Heart right ventricle (tissue), 16 donors: ENCODE data around the gene PHC2. TPM values are rescaled to one million over a fixed set of nuclear protein-coding genes. Genes with fewer than 3 reads are reported as not detected.

ENCODE experiments used
- ATAC-seq, 8 donors: fragments of 200-7000 bp; cut with Tn5 transposase; one replicate each; pipeline ENCODE4 v1.9.1; 2020; ENCODE audit warnings: mild to moderate bottlenecking in 8 of 8, moderate library complexity in 8 of 8, moderate number of reproducible peaks in 1 of 8
- DNase-seq, 2 donors: peaks; one replicate each; pipeline ENCODE4 v3.0.0-alpha.2; 2020
- H3K27ac ChIP-seq, 10 donors: fragments of 200-600 bp; sonication (generic) in 2 of 10; one replicate each; pipeline versions ENCODE4 v1.5.0 to v1.8.0; 2020 to 2022; ENCODE audit warnings: mild to moderate bottlenecking in 3 of 10
- H3K27me3 ChIP-seq, 7 donors: fragments of 200-600 bp; one replicate each; pipeline ENCODE4 v1.8.0; 2021 to 2022; ENCODE audit warnings: mild to moderate bottlenecking in 2 of 7
- H3K36me3 ChIP-seq, 9 donors: fragments of 200-600 bp; sonication (generic) in 1 of 9; one replicate each; pipeline versions ENCODE4 v1.5.0 to v1.8.0; 2020 to 2022; ENCODE audit warnings: mild to moderate bottlenecking in 2 of 9
- H3K4me1 ChIP-seq, 9 donors: fragments of 200-600 bp; sonication (generic) in 1 of 9; one replicate each; pipeline versions ENCODE4 v1.5.0 to v1.8.0; 2020 to 2022; ENCODE audit warnings: mild to moderate bottlenecking in 4 of 9
- H3K4me3 ChIP-seq, 10 donors: fragments of 200-600 bp; sonication (generic) in 2 of 10; one replicate each; pipeline versions ENCODE4 v1.5.0 to v1.8.0; 2020 to 2022; ENCODE audit warnings: mild to moderate bottlenecking in 7 of 10, moderate library complexity in 2 of 10
- H3K9me3 ChIP-seq, 11 donors: fragments of 200-600 bp in 10 of 11; sonication (generic) in 2 of 11; one replicate each; pipeline versions ENCODE4 v1.5.0 to v1.8.0; 2013 to 2022; ENCODE audit warnings: mild to moderate bottlenecking in 2 of 11, control low read depth in 1 of 11, moderate library complexity in 1 of 11
- CTCF ChIP-seq, 9 donors: fragments of 200-600 bp; sonication (generic) in 2 of 9; IDR thresholded peaks; one replicate each; pipeline versions ENCODE4 v1.5.0 to v1.8.0; 2021 to 2022; ENCODE audit warnings: antibody characterized with exemption in 9 of 9, mild to moderate bottlenecking in 5 of 9, moderate library complexity in 1 of 9
- WGBS, 2 donors: extraction: QIAGEN DNeasy Blood & Tissue Kit; methylation state at CpG; one replicate each; pipeline ENCODE4 v1.1.7; 2013; ENCODE audit warnings: inconsistent platforms in 1 of 2; 5-methylcytosine and 5-hydroxymethylcytosine counted together
- intact Hi-C, 10 donors: fragments of 100-400 bp; cut with DNase I; formaldehyde crosslinking; loops; one replicate each; pipeline versions ENCODE4 v1.11.1 to v1.14.2; 2022
- polyA plus RNA-seq, 2 donors: library from polyadenylated mRNA; stranded (reverse); fragments of 200-250 nt; gene quantifications; one replicate each; pipeline ENCODE4 v1.2.3, GENCODE V29; 2013
- total RNA-seq, 10 donors: library from RNA; stranded (reverse); fragmentation: NEBNext Ultra II Directional in 3 of 10; extraction: Animal tissue kit (Norgen Biotek cat#: 25700) in 3 of 10; gene quantifications; one replicate each; pipeline versions ENCODE4 v1.2.1 to v1.2.4, GENCODE V29; 2021 to 2023
- donor health status: Arrhythmogenic right ventricular cardiomyopathy.
- donor health status: ischemic (EF 13 %, LVEDD 7.1; RV severe dilation, severe dysfunction).
- donor health status: healthy with polysubstance abuse.
- donor health status: DM: no; HTN: yes; CAD: no.
- donor health status: DM: no; HTN: no; CAD: no.
- donor health status: ischemic (EF 25% LVEDD 6.9; RV normal size, moderate dysfunction).
- donor health status: ischemic (EF 25% LVEDD 5.7; RV mildly dilated, moderate dysfunction).
- donor health status: healthy.
- donor health status: DM: yes; HTN: yes; CAD: no.
- donor health status: Ischemic cardiomyopathy.
- donor health status: ischemic (EF 35%, LVEDD 5.7; RV mildly dilated, moderate dysfunction).
- donor health status: nonischemic (EF 11% LVEDD 7.7; RV severe dilation, severe dysfunction).
- donor health status: DM: yes; HTN: yes; CAD: no.
- donor health status: PGD.
- donor health status: ischemic (EF 29% LVEDD 5.4; RV normal size, mild dysfunction).
- donor health status: nonischemic (EF 23%, LVEDD 6.1; RV moderate dilation, normal function).

Gene PHC2
- total and polyA plus RNA-seq, 12 donors: 81.2 to 136 (median 99.3) TPM

GRCh38 chr1:33337441-33337840 lies 93.5 kb downstream of the PHC2 start:
- no peak for DNase-seq
- no peaks in the 10 kb centered on the region for H3K27me3 ChIP-seq
- no peak for TF ChIP-seq CTCF (IDR thresholded peaks at IDR 0.05)
- WGBS, 2 donors: 78 to 91% methylated on average over 6 of the region's 6 CpGs
- H3K4me1 ChIP-seq: peaks cover 70 to 100% (median 99%) of the 10 kb centered on the region in 9 donors
- peaks cover 0 to 58% (median 3%) of the 10 kb centered on the region in 9 donors for H3K36me3 ChIP-seq
- H3K4me3 ChIP-seq: no peak overlapping the region
- H3K9me3 ChIP-seq: no peaks in the 10 kb centered on the region
- H3K27ac ChIP-seq: peak overlapping the region in 9 of 10 donors; percentile 46 to 100 (median 98)
- no peak for ATAC-seq
- intact Hi-C loops: loop anchor here in 1 of 10 donors (5.0 kb wide), 1 partner anchor 35 kb away; no protein-coding TSS in a partner anchor

GRCh38 chr1:33336580-33336979 lies 94.3 kb downstream of the PHC2 start:
- DNase-seq (no peak), ATAC-seq (no peak)
- WGBS, 2 donors: 50 to 61% methylated on average over 9 of the region's 9 CpGs
- no peak for TF ChIP-seq CTCF (IDR thresholded peaks at IDR 0.05)
- H3K27me3 ChIP-seq: no peaks in the 10 kb centered on the region
- no peak overlapping the region for H3K4me3 ChIP-seq
- H3K9me3 ChIP-seq: no peaks in the 10 kb centered on the region
- peak overlapping the region in 8 of 10 donors; percentile 4 to 100 (median 98) for H3K27ac ChIP-seq
- peaks cover 66 to 100% (median 99%) of the 10 kb centered on the region in 9 donors for H3K4me1 ChIP-seq
- intact Hi-C loops: loop anchor here in 1 of 10 donors (5.0 kb wide), 1 partner anchor 34 kb away; no protein-coding TSS in a partner anchor
- peaks cover 0 to 59% (median 11%) of the 10 kb centered on the region in 9 donors for H3K36me3 ChIP-seq

GRCh38 chr1:33335020-33335419 lies 95.9 kb downstream of the PHC2 start:
- no peak overlapping the region for H3K4me3 ChIP-seq
- no peak for DNase-seq

GRCh38 chr1:33334081-33334552 lies 96.8 kb downstream of the PHC2 start:
- H3K4me3 ChIP-seq: peak overlapping the region in 1 of 10 donors; percentile 5
- peaks cover 45 to 100% (median 88%) of the 10 kb centered on the region in 9 donors for H3K4me1 ChIP-seq
- ATAC-seq (peak; percentile 32 to 73 (median 58)), DNase-seq (peak; percentile 49 to 56)
- 18 to 30% methylated on average over 17 of the region's 17 CpGs for WGBS, 2 donors
- H3K9me3 ChIP-seq: no peaks in the 10 kb centered on the region
- peaks cover 0 to 75% (median 34%) of the 10 kb centered on the region in 9 donors for H3K36me3 ChIP-seq
- TF ChIP-seq CTCF (IDR thresholded peaks at IDR 0.05): no peak
- H3K27me3 ChIP-seq: no peaks in the 10 kb centered on the region
- peak overlapping the region; percentile 19 to 100 (median 58) for H3K27ac ChIP-seq
- intact Hi-C loops: loop anchor here in 2 of 10 donors (5.0 kb wide), 1 partner anchor 33 kb away; no protein-coding TSS in a partner anchor

More at GRCh38 chr1:33335020-33335419, 95.9 kb downstream of the PHC2 start:
- no peak for ATAC-seq
- Histone ChIP-seq H3K36me3 (peaks cover 0 to 66% (median 25%) of the 10 kb centered on the region in 9 donors), H3K4me1 (peaks cover 54 to 100% (median 94%) of the 10 kb centered on the region in 9 donors), H3K9me3 (no peaks in the 10 kb centered on the region), H3K27ac (peak overlapping the region in 9 of 10 donors; percentile 19 to 100 (median 63)), H3K27me3 (no peaks in the 10 kb centered on the region)
- 30 to 36% methylated on average over 4 of the region's 4 CpGs for WGBS, 2 donors
- intact Hi-C loops: loop anchor here in 1 of 10 donors (5.0 kb wide), 1 partner anchor 33 kb away; no protein-coding TSS in a partner anchor
- TF ChIP-seq CTCF (IDR thresholded peaks at IDR 0.05): no peak
